WTC11 (cell line): ENCODE measurements around the gene ITGA6. TPM values are rescaled to one million over a fixed set of nuclear protein-coding genes. Genes with fewer than 3 reads are reported as not detected.

Experiments used
- ATAC-seq: fragments of 200-7000 bp; cut with Tn5 transposase; 2 replicates; pipeline ENCODE4 v1.10.0; 2021; ENCODE audit warnings: mild to moderate bottlenecking, moderate library complexity
- CTCF ChIA-PET: fragments of 300-600 bp; sonication (Branson Sonifier 250); formaldehyde crosslinking; loops from one replicate; lab custom pipeline; 2021; ENCODE audit warnings: antibody characterized with exemption; lab: Charles Lee
- POLR2A ChIA-PET: fragments of 350-600 bp; sonication (Branson Sonifier 250); formaldehyde crosslinking; loops from one replicate; lab custom pipeline; 2021; ENCODE audit warnings: antibody characterized with exemption; lab: Charles Lee
- DNase-seq: peaks from one replicate; pipeline ENCODE4 v3.0.0; 2021; ENCODE audit warnings: low spot score
- H3K27ac Mint-ChIP-seq: 2 replicates; pipeline ENCODE4 v1.8.0; 2021; ENCODE audit warnings: mixed read lengths
- H3K27me3 Mint-ChIP-seq: 2 replicates; pipeline ENCODE4 v1.8.0; 2021; ENCODE audit warnings: low read depth, mild to moderate bottlenecking, moderate library complexity, mixed read lengths
- H3K36me3 Mint-ChIP-seq: 2 replicates; pipeline ENCODE4 v1.8.0; 2021; ENCODE audit warnings: mixed read lengths
- H3K4me1 Mint-ChIP-seq: 2 replicates; pipeline ENCODE4 v1.8.0; 2022; ENCODE audit warnings: mixed read lengths
- H3K4me3 Mint-ChIP-seq: 2 replicates; pipeline ENCODE4 v1.8.0; 2021; ENCODE audit warnings: mild to moderate bottlenecking, moderate library complexity, mixed read lengths
- H3K9me3 Mint-ChIP-seq: 2 replicates; pipeline ENCODE4 v1.8.0; 2021; ENCODE audit warnings: mixed read lengths
- ELF4 ChIP-seq: sonication (generic); formaldehyde crosslinking; IDR thresholded peaks from 2 replicates; pipeline ENCODE4 v1.8.1; 2022; ENCODE audit warnings: low read depth, mild to moderate bottlenecking, moderate library complexity, missing genetic modification reagents
- EMX1 ChIP-seq: fragments of 250-450 bp; sonication (Bioruptor Pico); IDR thresholded peaks from 2 replicates; pipeline ENCODE4 v1.8.0; 2021; ENCODE audit warnings: mild to moderate bottlenecking
- ETV6 ChIP-seq: sonication (generic); formaldehyde crosslinking; IDR thresholded peaks from 2 replicates; pipeline ENCODE4 v1.8.1; 2022; ENCODE audit warnings: mild to moderate bottlenecking, missing genetic modification reagents
- GABPB1 ChIP-seq: sonication (generic); formaldehyde crosslinking; IDR thresholded peaks from 2 replicates; pipeline ENCODE4 v1.8.1; 2023; ENCODE audit warnings: mild to moderate bottlenecking, missing genetic modification reagents
- HMGA2 ChIP-seq: fragments of 250-450 bp; sonication (Bioruptor Pico); IDR thresholded peaks from 2 replicates; pipeline ENCODE4 v1.4.0; 2021; ENCODE audit warnings: mild to moderate bottlenecking, moderate library complexity
- JAZF1 ChIP-seq: fragments of 250-450 bp; sonication (Bioruptor Pico); IDR thresholded peaks from 2 replicates; pipeline ENCODE4 v1.9.0; 2021; ENCODE audit warnings: moderate library complexity, mild to moderate bottlenecking, inconsistent platforms
- MXD4 ChIP-seq: fragments of 250-450 bp; sonication (Bioruptor Pico); IDR thresholded peaks from 2 replicates; pipeline ENCODE4 v1.8.0; 2021; ENCODE audit warnings: mild to moderate bottlenecking, moderate library complexity, borderline replicate concordance
- NFE2L1 ChIP-seq: sonication (generic); formaldehyde crosslinking; IDR thresholded peaks from 2 replicates; pipeline ENCODE4 v1.8.1; 2023; ENCODE audit warnings: missing genetic modification reagents
- RELA ChIP-seq: sonication (generic); formaldehyde crosslinking; IDR thresholded peaks from 2 replicates; pipeline ENCODE4 v1.8.1; 2022; ENCODE audit warnings: missing genetic modification reagents, mild to moderate bottlenecking, borderline replicate concordance
- TEAD4 ChIP-seq: sonication (generic); formaldehyde crosslinking; IDR thresholded peaks from 2 replicates; pipeline ENCODE4 v1.8.0; 2022; ENCODE audit warnings: mild to moderate bottlenecking, missing genetic modification reagents
- USF1 ChIP-seq: sonication (generic); formaldehyde crosslinking; IDR thresholded peaks from 2 replicates; pipeline ENCODE4 v1.8.0; 2022; ENCODE audit warnings: mild to moderate bottlenecking, missing genetic modification reagents
- ZBTB43 ChIP-seq: sonication (generic); formaldehyde crosslinking; IDR thresholded peaks from 2 replicates; pipeline ENCODE4 v1.8.1; 2023; ENCODE audit warnings: mild to moderate bottlenecking, missing genetic modification reagents
- ZMAT4 ChIP-seq: fragments of 250-450 bp; sonication (Bioruptor Pico); IDR thresholded peaks from 2 replicates; pipeline ENCODE4 v1.9.0; 2021; ENCODE audit warnings: mild to moderate bottlenecking
- ZNF219 ChIP-seq: sonication (generic); formaldehyde crosslinking; IDR thresholded peaks from 2 replicates; pipeline ENCODE4 v1.8.0; 2023; ENCODE audit warnings: missing genetic modification reagents, mild to moderate bottlenecking, borderline replicate concordance
- ZNF396 ChIP-seq: fragments of 250-450 bp; sonication (Bioruptor Pico); IDR thresholded peaks from 2 replicates; pipeline ENCODE4 v1.8.0; 2021; ENCODE audit warnings: mild to moderate bottlenecking, moderate library complexity, borderline replicate concordance
- ZNF416 ChIP-seq: fragments of 250-450 bp; sonication (Bioruptor Pico); IDR thresholded peaks from 2 replicates; pipeline ENCODE4 v1.9.0; 2021; ENCODE audit warnings: mild to moderate bottlenecking, inconsistent platforms
- total RNA-seq: library from RNA; stranded (reverse); gene quantifications from 3 replicates; pipeline ENCODE4 v1.2.3, GENCODE V29; 2021
- TF ChIP-seq, protein P1 (sequence below): sonication (generic); formaldehyde crosslinking; IDR thresholded peaks from 2 replicates; pipeline ENCODE4 v1.8.1; 2022; ENCODE audit warnings: mild to moderate bottlenecking, moderate library complexity, missing genetic modification reagents
- TF ChIP-seq, protein P2 (sequence below): sonication (generic); formaldehyde crosslinking; IDR thresholded peaks from 2 replicates; pipeline ENCODE4 v1.8.0; 2022; ENCODE audit warnings: mild to moderate bottlenecking, missing genetic modification reagents
- TF ChIP-seq, protein P3 (sequence below): sonication (generic); formaldehyde crosslinking; IDR thresholded peaks from 2 replicates; pipeline ENCODE4 v1.8.1; 2022; ENCODE audit warnings: low read depth, missing genetic modification reagents, borderline replicate concordance
- TF ChIP-seq, protein P4 (sequence below): sonication (generic); formaldehyde crosslinking; conservative IDR thresholded peaks from 2 replicates; pipeline ENCODE4 v1.8.1; 2023; ENCODE audit warnings: mild to moderate bottlenecking, low read depth, missing genetic modification reagents, moderate library complexity

The ITGA6 gene
- total RNA-seq, 1 experiment from 2014 or later: 83.6 TPM

DNA sequence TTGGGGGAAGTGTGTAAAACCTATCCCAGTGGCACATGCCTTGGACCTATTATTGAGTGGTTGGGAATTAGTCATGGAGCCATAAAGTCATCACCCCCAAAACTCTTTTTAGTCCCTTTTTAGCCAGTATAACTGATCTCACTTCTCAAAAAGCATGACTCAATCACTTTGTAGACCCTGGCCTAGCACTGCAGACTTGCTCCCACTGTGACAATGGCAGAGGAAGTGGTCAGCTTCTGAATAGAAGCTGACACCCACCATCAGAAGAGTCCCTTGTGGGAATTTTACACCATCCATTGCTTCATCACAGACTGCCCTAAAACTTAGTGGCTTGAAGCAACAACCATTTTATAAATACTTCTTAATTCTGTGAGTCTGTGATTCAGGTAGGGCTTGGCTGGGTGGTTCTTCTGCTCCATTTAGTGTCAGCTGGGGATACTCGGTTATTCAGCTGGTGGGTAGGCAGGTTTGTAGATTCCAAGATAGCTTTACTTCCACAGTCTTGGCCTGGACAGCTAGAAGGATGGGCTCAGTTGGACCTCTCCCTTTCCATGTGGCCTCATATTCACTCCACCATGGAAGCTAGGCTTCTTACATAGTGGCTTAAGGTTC lies 10.8 kb upstream of the ITGA6 start (continued):
- TF ChIP-seq, protein P1, sequence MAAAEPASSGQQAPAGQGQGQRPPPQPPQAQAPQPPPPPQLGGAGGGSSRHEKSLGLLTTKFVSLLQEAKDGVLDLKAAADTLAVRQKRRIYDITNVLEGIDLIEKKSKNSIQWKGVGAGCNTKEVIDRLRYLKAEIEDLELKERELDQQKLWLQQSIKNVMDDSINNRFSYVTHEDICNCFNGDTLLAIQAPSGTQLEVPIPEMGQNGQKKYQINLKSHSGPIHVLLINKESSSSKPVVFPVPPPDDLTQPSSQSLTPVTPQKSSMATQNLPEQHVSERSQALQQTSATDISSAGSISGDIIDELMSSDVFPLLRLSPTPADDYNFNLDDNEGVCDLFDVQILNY (CRISPR knock-in tag): no peak

- POLR2A ChIA-PET: no interaction called here
- CTCF ChIA-PET: no interaction called here
- no peak for DNase-seq
- H3K4me3 Mint-ChIP-seq: no peak overlapping the region
- TF ChIP-seq JAZF1 (no peak), ETV6 (no peak), ELF4 (no peak), ZNF219 (CRISPR knock-in tag) (no peak), ZBTB43 (CRISPR knock-in tag) (no peak), MXD4 (no peak), RELA (no peak), NFE2L1 (CRISPR knock-in tag) (no peak), HMGA2 (CRISPR knock-in tag) (no peak), GABPB1 (CRISPR knock-in tag) (no peak), EMX1 (CRISPR knock-in tag) (no peak), ZMAT4 (no peak), TEAD4 (CRISPR knock-in tag) (no peak), USF1 (CRISPR knock-in tag) (no peak), ZNF416 (CRISPR knock-in tag) (no peak), ZNF396 (CRISPR knock-in tag) (no peak)
- TF ChIP-seq, protein P2, sequence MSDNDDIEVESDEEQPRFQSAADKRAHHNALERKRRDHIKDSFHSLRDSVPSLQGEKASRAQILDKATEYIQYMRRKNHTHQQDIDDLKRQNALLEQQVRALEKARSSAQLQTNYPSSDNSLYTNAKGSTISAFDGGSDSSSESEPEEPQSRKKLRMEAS (CRISPR knock-in tag): no peak
- TF ChIP-seq, protein P3, sequence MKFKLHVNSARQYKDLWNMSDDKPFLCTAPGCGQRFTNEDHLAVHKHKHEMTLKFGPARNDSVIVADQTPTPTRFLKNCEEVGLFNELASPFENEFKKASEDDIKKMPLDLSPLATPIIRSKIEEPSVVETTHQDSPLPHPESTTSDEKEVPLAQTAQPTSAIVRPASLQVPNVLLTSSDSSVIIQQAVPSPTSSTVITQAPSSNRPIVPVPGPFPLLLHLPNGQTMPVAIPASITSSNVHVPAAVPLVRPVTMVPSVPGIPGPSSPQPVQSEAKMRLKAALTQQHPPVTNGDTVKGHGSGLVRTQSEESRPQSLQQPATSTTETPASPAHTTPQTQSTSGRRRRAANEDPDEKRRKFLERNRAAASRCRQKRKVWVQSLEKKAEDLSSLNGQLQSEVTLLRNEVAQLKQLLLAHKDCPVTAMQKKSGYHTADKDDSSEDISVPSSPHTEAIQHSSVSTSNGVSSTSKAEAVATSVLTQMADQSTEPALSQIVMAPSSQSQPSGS (CRISPR knock-in tag): no peak
- TF ChIP-seq, protein P4, sequence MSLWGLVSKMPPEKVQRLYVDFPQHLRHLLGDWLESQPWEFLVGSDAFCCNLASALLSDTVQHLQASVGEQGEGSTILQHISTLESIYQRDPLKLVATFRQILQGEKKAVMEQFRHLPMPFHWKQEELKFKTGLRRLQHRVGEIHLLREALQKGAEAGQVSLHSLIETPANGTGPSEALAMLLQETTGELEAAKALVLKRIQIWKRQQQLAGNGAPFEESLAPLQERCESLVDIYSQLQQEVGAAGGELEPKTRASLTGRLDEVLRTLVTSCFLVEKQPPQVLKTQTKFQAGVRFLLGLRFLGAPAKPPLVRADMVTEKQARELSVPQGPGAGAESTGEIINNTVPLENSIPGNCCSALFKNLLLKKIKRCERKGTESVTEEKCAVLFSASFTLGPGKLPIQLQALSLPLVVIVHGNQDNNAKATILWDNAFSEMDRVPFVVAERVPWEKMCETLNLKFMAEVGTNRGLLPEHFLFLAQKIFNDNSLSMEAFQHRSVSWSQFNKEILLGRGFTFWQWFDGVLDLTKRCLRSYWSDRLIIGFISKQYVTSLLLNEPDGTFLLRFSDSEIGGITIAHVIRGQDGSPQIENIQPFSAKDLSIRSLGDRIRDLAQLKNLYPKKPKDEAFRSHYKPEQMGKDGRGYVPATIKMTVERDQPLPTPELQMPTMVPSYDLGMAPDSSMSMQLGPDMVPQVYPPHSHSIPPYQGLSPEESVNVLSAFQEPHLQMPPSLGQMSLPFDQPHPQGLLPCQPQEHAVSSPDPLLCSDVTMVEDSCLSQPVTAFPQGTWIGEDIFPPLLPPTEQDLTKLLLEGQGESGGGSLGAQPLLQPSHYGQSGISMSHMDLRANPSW (CRISPR knock-in tag): no peak
- TF ChIP-seq, all 79 proteins: peak for 0
- H3K27me3 Mint-ChIP-seq: peaks cover 4% of the 10 kb centered on the region
- peaks cover 8% of the 10 kb centered on the region; the same call in 1 of the 2 replicates for H3K36me3 Mint-ChIP-seq
- H3K9me3 Mint-ChIP-seq: peaks cover 28% of the 10 kb centered on the region
- no peak for ATAC-seq
- no peak overlapping the region for H3K27ac Mint-ChIP-seq
- H3K4me1 Mint-ChIP-seq: peaks cover 19% of the 10 kb centered on the region
These were observed 7.2 kb upstream of the ITGA6 start for GRCh38 chr2:172420216-172420615.
